Panc1 (cell line): ENCODE results near the gene ROR1. TPM values are rescaled to one million over a fixed set of nuclear protein-coding genes. Genes with fewer than 3 reads are reported as not detected.
"Not testable (repeated sequence)": the region's sequence is repeated elsewhere in the genome, so short reads cannot be mapped to it uniquely, and the experiment has no call there.

ENCODE experiments used
- ATAC-seq: fragments of 200-7000 bp; cut with Tn5 transposase; 2 replicates; pipeline ENCODE4 v1.9.1; 2020; ENCODE audit warnings: mild to moderate bottlenecking, moderate library complexity
- BruUV-seq: library from RNA; stranded (reverse); fragments of 400-500 nt; replicated peaks from 2 replicates; lab custom pipeline; 2021; lab: Mats Ljungman, UMichigan
- CTCF ChIA-PET: fragments of 300-600 bp; sonication (Branson Sonifier 250); formaldehyde crosslinking; loops from one replicate; lab custom pipeline; 2022; ENCODE audit warnings: antibody characterized with exemption; lab: Charles Lee
- POLR2A ChIA-PET: fragments of 300-600 bp; sonication (Branson Sonifier 250); formaldehyde crosslinking; loops from one replicate; lab custom pipeline; 2022; ENCODE audit warnings: antibody characterized with exemption; lab: Charles Lee
- DNase-seq: peaks from one replicate; pipeline ENCODE4 v3.0.0-alpha.2; 2010; ENCODE audit warnings: low read depth, low spot score
- H3K27ac ChIP-seq: 2 replicates; pipeline ENCODE4 v1.5.1; 2011; ENCODE audit warnings: mild to moderate bottlenecking, low read length, inconsistent platforms
- H3K27me3 ChIP-seq: fragments of 200-500 bp; sonication (Bioruptor generic); 2 replicates; pipeline ENCODE4 v1.6.0; 2014; ENCODE audit warnings: low read length, inconsistent platforms; ENCODE audit not compliant: control insufficient read depth, insufficient read depth
- H3K36me3 ChIP-seq: fragments of 200-500 bp; sonication (Bioruptor generic); 2 replicates; pipeline ENCODE4 v1.5.1; 2014; ENCODE audit warnings: inconsistent platforms, mild to moderate bottlenecking, low read length, moderate library complexity; ENCODE audit not compliant: control insufficient read depth, insufficient read depth
- H3K4me1 ChIP-seq: 2 replicates; pipeline ENCODE4 v1.5.1; 2011; ENCODE audit warnings: inconsistent platforms, mild to moderate bottlenecking, low read length, moderate library complexity; ENCODE audit not compliant: control insufficient read depth, insufficient read depth
- H3K4me3 ChIP-seq, 2 experiments: 2 replicates each; pipeline ENCODE4 v1.5.1; 2011 to 2012; ENCODE audit warnings: low read depth in 2 of 2, low read length in 2 of 2, mild to moderate bottlenecking in 2 of 2, inconsistent platforms in 1 of 2, moderate library complexity in 1 of 2
- H3K9me3 ChIP-seq: fragments of 200-500 bp; sonication (Bioruptor generic); 2 replicates; pipeline ENCODE4 v1.5.1; 2014; ENCODE audit warnings: low read depth, mild to moderate bottlenecking, inconsistent platforms, low read length, moderate library complexity; ENCODE audit not compliant: control insufficient read depth, insufficient read depth
- POLR2AphosphoS5 ChIP-seq: IDR thresholded peaks from 2 replicates; pipeline ENCODE4 v1.6.1; 2012; ENCODE audit warnings: mild to moderate bottlenecking, low read depth, low read length, moderate library complexity
- SIN3A ChIP-seq: IDR thresholded peaks from 2 replicates; pipeline ENCODE4 v1.6.1; 2012; ENCODE audit warnings: low read depth, mild to moderate bottlenecking, low read length, moderate library complexity, borderline replicate concordance; ENCODE audit not compliant: insufficient read depth
- TCF7L2 ChIP-seq: IDR thresholded peaks from 2 replicates; pipeline ENCODE4 v1.6.1; 2011; ENCODE audit warnings: mild to moderate bottlenecking, low read depth, low read length, inconsistent platforms
- in situ Hi-C: cut with HindIII; loops from 2 replicates; pipeline ENCODE4 v1.10.0; 2016; ENCODE audit warnings: low sequenced_read_pairs, low pct_unique_long_range_greater_than_20kb
- intact Hi-C: fragments of 100-400 bp; cut with micrococcal nuclease; formaldehyde crosslinking; loops from one replicate; pipeline ENCODE4 v1.10.0; 2022; ENCODE audit not compliant: unreplicated experiment
- total RNA-seq: library from RNA; stranded (reverse); gene quantifications from one replicate; pipeline ENCODE4 v1.2.1, GENCODE V29; 2021; ENCODE audit not compliant: unreplicated experiment
- TF ChIP-seq, protein P1 (sequence below): fragments of 450-650 bp; IDR thresholded peaks from 2 replicates; pipeline ENCODE4 v1.5.1; 2017; ENCODE audit warnings: mild to moderate bottlenecking
- TF ChIP-seq, protein P2 (sequence below), 2 experiments: IDR thresholded peaks; 2 replicates each; pipeline ENCODE4 v1.6.1; 2011 to 2012; ENCODE audit warnings: low read depth in 2 of 2, control low read depth in 1 of 2, low read length in 1 of 2, mild to moderate bottlenecking in 1 of 2, moderate library complexity in 1 of 2; ENCODE audit not compliant: insufficient read depth in 1 of 2

The ROR1 gene
- total RNA-seq, 1 experiment from 2014 or later = 19.3 TPM

DNA sequence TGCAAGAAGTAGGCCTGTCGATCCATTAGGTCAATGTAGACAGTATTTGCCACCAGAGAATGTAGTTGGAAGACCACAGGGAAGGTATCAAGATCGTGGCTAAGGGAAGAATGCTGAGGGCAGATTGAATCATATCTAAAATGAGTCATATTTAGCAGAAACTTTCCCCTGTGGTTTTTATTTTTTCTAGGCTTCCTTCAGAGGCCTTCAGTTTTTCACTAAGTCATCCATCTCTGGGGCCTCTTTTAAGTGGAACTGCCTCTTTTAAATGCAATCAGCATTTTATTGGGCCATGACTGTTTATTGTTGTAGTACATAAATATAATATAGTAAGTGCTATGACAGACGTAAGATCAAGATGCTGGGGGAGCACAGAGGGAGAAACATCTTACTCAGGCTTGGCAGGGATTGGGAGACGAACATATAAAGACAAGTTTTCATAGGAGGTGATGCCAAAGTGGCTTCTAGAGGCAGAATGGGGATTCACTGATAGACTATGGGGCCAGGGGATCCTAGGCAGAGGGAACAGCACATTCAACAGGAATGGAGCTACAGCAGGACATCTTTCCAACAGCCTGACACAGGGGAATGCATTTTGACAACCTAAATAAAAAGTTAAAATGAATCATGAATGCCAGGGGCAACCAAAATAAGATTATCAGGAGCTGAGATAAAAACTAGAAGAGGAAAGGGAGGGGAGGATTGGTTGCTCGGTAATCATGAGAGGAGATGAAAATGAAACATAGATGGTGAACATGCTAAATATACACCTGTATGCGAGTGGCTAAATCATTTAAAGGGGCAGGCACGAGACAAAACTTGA lies 449.7 kb downstream of the ROR1 start:
- peak; percentile 81 for ATAC-seq
- no TSS peak for BruUV-seq
- no peaks in the 10 kb centered on the region for H3K36me3 ChIP-seq
- TF ChIP-seq SIN3A (no peak), TCF7L2 (no peak), POLR2AphosphoS5 (no peak)
- TF ChIP-seq, protein P1, sequence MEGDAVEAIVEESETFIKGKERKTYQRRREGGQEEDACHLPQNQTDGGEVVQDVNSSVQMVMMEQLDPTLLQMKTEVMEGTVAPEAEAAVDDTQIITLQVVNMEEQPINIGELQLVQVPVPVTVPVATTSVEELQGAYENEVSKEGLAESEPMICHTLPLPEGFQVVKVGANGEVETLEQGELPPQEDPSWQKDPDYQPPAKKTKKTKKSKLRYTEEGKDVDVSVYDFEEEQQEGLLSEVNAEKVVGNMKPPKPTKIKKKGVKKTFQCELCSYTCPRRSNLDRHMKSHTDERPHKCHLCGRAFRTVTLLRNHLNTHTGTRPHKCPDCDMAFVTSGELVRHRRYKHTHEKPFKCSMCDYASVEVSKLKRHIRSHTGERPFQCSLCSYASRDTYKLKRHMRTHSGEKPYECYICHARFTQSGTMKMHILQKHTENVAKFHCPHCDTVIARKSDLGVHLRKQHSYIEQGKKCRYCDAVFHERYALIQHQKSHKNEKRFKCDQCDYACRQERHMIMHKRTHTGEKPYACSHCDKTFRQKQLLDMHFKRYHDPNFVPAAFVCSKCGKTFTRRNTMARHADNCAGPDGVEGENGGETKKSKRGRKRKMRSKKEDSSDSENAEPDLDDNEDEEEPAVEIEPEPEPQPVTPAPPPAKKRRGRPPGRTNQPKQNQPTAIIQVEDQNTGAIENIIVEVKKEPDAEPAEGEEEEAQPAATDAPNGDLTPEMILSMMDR = no peak
- TF ChIP-seq, protein P2, sequence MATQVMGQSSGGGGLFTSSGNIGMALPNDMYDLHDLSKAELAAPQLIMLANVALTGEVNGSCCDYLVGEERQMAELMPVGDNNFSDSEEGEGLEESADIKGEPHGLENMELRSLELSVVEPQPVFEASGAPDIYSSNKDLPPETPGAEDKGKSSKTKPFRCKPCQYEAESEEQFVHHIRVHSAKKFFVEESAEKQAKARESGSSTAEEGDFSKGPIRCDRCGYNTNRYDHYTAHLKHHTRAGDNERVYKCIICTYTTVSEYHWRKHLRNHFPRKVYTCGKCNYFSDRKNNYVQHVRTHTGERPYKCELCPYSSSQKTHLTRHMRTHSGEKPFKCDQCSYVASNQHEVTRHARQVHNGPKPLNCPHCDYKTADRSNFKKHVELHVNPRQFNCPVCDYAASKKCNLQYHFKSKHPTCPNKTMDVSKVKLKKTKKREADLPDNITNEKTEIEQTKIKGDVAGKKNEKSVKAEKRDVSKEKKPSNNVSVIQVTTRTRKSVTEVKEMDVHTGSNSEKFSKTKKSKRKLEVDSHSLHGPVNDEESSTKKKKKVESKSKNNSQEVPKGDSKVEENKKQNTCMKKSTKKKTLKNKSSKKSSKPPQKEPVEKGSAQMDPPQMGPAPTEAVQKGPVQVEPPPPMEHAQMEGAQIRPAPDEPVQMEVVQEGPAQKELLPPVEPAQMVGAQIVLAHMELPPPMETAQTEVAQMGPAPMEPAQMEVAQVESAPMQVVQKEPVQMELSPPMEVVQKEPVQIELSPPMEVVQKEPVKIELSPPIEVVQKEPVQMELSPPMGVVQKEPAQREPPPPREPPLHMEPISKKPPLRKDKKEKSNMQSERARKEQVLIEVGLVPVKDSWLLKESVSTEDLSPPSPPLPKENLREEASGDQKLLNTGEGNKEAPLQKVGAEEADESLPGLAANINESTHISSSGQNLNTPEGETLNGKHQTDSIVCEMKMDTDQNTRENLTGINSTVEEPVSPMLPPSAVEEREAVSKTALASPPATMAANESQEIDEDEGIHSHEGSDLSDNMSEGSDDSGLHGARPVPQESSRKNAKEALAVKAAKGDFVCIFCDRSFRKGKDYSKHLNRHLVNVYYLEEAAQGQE (IDR thresholded peaks at IDR 0.05; ENCODE audit: insufficient read depth in 1 of 2, low read depth in 2 of 2, low read length in 1 of 2) = no peak
- no peaks in the 10 kb centered on the region for H3K27me3 ChIP-seq
- H3K27ac ChIP-seq = no peak overlapping the region
- in situ Hi-C loops (no loop called here), intact Hi-C loops (no loop called here)
- no peaks in the 10 kb centered on the region for H3K4me1 ChIP-seq
- CTCF ChIA-PET = no interaction called here
- DNase-seq = no peak
- H3K9me3 ChIP-seq = no peaks in the 10 kb centered on the region
- H3K4me3 ChIP-seq = no peak overlapping the region
- POLR2A ChIA-PET = no interaction called here

DNA sequence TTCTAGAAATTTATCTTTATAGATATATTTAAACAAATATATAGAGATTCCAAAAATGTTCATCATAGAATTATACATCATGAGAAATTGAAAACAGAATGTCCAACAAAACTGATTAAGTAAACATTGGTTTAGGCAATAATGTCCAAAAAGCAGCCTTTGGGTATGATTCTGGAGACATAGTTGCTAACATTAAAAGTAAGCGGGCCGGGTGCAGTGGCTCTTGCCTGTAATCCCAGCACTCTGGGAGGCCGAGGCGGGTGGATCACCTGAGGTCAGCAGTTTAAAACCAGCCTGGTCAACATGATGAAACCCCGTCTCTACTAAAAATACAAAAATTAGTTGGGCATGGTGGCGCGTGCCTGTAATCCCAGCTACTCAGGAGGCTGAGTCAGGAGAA lies 450.4 kb downstream of the ROR1 start:
- H3K4me3 ChIP-seq, ATAC-seq, CTCF ChIA-PET, H3K27ac ChIP-seq, H3K36me3 ChIP-seq, DNase-seq, H3K9me3 ChIP-seq, H3K27me3 ChIP-seq, H3K4me1 ChIP-seq, POLR2A ChIA-PET, BruUV-seq, in situ Hi-C loops, intact Hi-C loops: not testable (repeated sequence)
